Body of pancreas (tissue), 4 donors: ENCODE measurements around the gene TOR2A.

Experiments
- CTCF ChIP-seq, 7 experiments: fragments of 450-650 bp in 4 of 7; fragments of 200-600 bp in 3 of 7; sonication (generic) in 3 of 7; IDR thresholded peaks; one replicate each; pipeline ENCODE4 v1.5.1; 2016 to 2019; ENCODE audit warnings: antibody characterized with exemption in 7 of 7
- POLR2A ChIP-seq, 3 donors: fragments of 450-650 bp; IDR thresholded peaks; one replicate each; pipeline ENCODE4 v1.6.1; 2016; ENCODE audit warnings: antibody characterized with exemption in 3 of 3, mild to moderate bottlenecking in 2 of 3

DNA sequence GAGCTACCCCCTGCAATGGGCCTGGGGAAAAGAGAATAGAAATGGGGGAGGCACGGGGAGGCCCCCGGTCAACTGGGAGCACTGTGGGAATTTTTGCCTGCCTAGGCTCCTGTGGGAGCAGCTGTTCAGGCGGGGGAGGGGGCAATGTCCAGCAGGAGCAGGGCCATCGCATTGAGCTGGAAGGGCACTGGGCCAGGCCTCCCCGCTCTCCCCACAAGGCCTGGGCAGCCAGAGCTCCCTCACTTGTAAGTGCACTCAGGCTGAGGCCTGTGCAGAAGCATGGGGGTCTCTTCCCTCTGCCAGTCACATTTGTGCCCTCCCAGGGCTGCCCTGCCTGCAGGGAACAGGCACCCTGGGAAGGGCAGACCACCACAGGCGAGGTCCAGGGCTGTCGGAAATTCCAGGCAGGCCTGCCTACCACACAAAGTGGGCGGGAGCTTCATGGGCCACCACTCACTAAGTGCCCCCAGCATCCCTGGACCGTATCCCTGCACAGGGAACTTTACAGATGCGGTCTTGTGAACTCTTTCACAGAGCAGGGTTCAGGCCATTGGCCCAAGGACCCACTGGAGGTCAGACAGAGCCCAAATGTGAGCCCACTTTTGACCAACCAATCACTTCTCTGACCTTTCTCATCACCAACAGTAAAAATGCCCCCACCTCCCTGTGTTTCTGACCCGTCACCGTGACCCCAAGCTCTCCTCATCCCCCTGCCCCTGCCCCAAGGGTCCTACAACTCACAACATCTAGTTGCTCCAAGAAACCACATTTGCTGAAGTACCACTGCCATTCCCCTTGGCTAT lies 29.3 kb downstream of the TOR2A start:
- TF ChIP-seq CTCF (IDR thresholded peaks at IDR 0.05) (no peak), POLR2A (IDR thresholded peaks at IDR 0.05) (no peak)
